Activated CD8-positive, alpha-beta memory T cell treated with anti-CD3 and anti-CD28 coated beads for 36 hours (primary cell): Measurements from ENCODE around the gene TIE1. TPM values are rescaled to one million over a fixed set of nuclear protein-coding genes. Genes with fewer than 3 reads are reported as not detected.
"Not testable (repeated sequence)": the region's sequence is repeated elsewhere in the genome, so short reads cannot be mapped to it uniquely, and the experiment has no call there.

Experiments
- CTCF ChIA-PET: fragments of 350-600 bp; sonication (Branson Sonifier 250); formaldehyde crosslinking; loops from one replicate; lab custom pipeline; 2021; ENCODE audit warnings: antibody characterized with exemption; lab: Charles Lee
- POLR2A ChIA-PET: fragments of 350-600 bp; sonication (Branson Sonifier 250); formaldehyde crosslinking; loops from one replicate; lab custom pipeline; 2021; ENCODE audit warnings: antibody characterized with exemption; lab: Charles Lee
- total RNA-seq, 2 experiments: library from RNA; stranded (reverse); gene quantifications; one replicate each; pipeline ENCODE4 v1.2.3, GENCODE V29; 2021

TIE1 gene
- total RNA-seq, 2 experiments from 2014 or later = 0.44 to 0.59 TPM

DNA sequence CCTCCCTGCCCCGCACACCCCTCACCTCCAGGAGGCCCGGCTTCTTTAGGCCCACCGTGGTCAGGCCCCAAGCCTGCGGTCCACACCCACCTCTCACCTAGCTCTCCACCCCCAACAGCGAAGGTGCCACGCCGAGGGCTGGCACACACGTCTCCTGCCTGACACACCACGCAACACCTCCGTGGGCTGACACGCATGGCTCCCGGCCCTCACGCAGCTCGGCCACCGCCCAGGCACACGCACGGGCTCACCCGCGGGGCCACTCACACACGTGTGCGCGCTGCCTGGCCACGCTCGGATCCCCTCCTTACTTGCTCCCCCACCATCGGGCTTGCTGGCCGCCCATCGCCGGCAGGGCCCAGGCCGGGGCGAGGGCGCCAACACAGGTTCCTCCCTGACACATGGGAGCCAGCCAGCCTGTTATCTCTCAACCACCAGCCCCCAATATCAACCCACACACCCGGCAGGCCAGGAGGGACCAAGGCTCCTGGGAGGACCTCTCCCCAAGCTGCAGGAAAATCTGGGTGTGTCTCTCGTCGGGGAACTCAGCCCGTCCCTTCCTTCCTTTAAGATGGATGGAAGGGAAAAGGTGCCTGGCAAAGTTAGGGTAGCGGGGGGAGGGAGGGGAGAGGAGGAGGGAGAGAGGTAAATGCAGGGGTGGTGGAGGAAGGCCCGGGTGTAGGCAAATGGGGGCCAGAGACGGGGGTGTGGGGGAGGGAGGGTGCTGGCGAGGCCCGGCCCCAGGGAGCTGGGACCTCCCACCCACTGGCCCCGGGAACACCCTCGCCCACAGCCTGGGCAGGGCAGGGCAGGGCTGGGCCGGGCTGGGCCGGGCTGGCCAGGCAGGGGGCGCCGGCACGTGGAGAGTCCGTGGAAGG lies 66.5 kb downstream of the TIE1 start:
- CTCF ChIA-PET = interaction anchor here (1.0 to 1.9 kb wide), 4 partner anchors 9 to 87 kb away, joined by 4 to 11 read pairs (median 5); partner anchors contain the start of genes CDC20, HYI, MED8 and SZT2
- POLR2A ChIA-PET = interaction anchor here (0.6 to 2.8 kb wide), 7 partner anchors 9 to 283 kb away, joined by 3 to 16 read pairs (median 6); partner anchors contain the start of genes CDC20, KDM4A, MED8 and SZT2

DNA sequence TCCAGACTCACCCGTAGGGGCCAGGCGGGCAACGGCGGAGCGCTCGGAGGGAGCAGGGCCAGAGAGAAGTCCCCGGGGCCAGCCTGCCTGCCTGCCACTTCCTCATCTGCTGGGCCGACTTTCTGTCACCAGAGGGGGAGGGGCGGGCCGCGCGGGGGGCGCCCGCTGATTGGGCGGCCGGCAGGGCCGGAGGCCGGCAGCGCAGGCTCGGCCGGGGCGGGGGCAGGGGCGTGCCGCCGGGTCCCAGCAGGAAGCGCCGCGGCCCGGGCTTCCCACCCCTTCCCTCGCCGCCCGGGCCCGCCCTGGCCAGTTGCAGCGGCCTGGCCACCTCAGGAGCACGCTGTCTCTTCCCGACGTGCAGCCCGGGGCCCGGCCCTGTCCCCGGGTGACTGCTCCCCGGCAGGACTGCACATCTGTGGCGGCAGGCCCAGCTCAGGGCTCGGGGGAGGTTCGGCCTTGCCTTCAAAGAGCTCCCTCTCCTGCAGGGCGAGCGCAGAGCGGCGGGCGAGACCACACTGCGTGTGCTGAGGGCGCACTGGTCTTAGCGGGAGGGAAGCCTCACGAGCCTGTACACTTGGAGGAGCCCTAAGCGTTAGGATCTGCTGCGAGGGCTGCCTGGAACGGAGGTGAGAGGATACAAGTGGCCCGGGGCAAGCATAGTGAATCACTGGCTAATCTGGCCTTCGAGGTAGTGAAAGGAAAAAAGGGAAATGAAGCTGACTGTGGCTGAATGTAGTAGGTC lies 67.3 kb downstream of the TIE1 start, which contains the start of gene ELOVL1:
ELOVL1 (minus strand) TSS at position 108 of the 742 bp plus-strand sequence. CDS start 2,402 bp downstream, outside the sequence.
- ChIA-PET POLR2A (interaction anchor here (0.6 to 2.8 kb wide), 9 partner anchors 9 to 282 kb away, joined by 3 to 16 read pairs (median 4); partner anchors contain the start of genes CDC20, KDM4A, MED8 and SZT2), CTCF (interaction anchor here (1.0 to 1.9 kb wide), 4 partner anchors 10 to 86 kb away, joined by 4 to 11 read pairs (median 5); partner anchors contain the start of genes CDC20, HYI, MED8 and SZT2)

DNA sequence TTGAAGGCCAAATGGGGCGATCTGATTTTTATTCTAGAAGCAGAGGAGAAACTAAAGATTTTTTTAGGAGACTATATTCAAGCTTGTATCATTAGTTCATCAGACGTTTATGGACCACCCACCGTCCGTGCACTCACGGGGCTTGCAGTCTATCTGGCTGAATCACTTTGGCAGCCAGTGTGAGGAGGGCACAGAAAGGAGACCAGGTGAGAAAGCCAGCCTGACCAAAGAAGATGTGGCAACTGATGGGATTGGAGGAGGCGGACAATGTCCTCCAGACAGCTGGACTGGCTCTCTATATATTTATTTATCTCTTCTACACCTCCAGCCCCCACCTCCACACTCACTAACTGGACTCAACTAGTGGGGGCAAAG lies 67.9 kb downstream of the TIE1 start:
- CTCF ChIA-PET = interaction anchor here (1.0 to 1.9 kb wide), 4 partner anchors 10 to 86 kb away, joined by 4 to 11 read pairs (median 5); partner anchors contain the start of genes CDC20, HYI, MED8 and SZT2
- POLR2A ChIA-PET = interaction anchor here (0.6 to 2.8 kb wide), 9 partner anchors 8 to 281 kb away, joined by 3 to 16 read pairs (median 4); partner anchors contain the start of genes CDC20, KDM4A, MED8 and SZT2

DNA sequence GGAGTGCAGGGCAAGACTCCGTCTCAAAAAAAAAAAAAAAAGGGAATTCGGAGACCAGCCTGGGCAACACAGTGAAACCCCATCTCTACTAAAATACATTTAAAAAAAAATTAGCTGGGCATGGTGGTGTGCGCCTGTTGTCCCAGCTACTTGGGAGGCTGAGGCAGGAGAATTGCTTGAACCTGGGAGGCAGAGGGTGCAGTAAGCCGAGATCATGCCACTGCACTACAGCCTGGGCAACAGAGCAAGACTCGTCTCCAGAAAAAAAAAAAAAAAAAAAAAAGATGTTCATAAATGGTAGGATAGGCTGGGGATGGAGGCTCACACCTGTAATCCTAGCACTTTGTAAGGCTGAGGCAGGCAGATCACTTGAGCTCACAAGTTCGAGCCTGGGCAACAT lies 69.0 kb downstream of the TIE1 start:
- POLR2A ChIA-PET = not testable (repeated sequence)
- CTCF ChIA-PET = interaction anchor here (0.7 kb wide), 2 partner anchors 29 to 213 kb away, joined by 3 to 6 read pairs; no protein-coding TSS in a partner anchor

DNA sequence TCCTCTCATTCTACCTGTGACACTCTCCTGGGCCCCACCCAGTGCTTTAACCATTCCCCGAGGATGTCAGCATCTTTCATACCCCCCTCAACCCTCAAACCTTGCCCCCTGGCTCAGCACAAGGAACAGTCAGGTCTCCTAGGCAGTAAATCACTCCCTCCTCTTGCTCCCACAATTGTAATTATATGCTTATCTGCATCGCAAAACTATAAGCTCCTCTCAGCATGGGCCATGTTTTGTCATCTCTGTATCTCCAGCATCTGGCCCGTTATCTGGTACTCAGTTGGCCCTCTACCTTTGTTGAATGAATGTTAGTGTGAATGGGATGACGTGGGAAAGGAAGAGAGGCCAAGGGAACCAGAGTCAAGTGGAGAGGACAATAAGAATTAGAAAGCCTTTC lies 69.8 kb downstream of the TIE1 start:
- POLR2A ChIA-PET = no interaction called here
- CTCF ChIA-PET = no interaction called here

DNA sequence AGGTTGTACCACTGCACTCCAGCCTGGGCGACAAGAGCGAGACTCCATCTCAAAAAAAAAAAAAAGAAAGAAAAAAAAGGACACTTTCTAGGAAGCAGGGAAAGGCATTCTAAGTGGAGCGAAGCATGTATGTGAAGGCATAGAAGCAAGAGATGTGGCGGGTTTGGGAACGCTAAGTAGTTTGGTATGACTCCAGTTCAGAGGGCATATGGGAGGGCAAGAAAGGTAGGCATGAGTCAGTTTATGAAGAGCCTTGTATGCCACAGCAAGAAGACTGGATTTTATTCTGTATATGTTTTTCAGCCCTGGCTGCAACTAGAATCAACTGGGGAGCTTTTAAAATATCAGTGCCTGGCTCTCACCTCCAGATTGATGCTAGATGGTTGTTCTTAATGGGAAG lies 71.4 kb downstream of the TIE1 start:
- POLR2A ChIA-PET = no interaction called here
- CTCF ChIA-PET = no interaction called here

Other genes starting within 250 kb of the TIE1 start
- 100 to 1,000 TPM; 165 TPM for gene EBNA1BP2, start 128.7 kb upstream of the TIE1 start, total RNA-seq
- under 1 TPM; 0.25 to 0.42 TPM for gene CFAP57, start 128.7 kb upstream of the TIE1 start, total RNA-seq
- gene TMEM125, start 31.0 kb upstream of the TIE1 start, total RNA-seq = not detected
- gene C1orf210, start 15.4 kb upstream of the TIE1 start, total RNA-seq = not detected
- not detected for gene MPL, start 36.8 kb downstream of the TIE1 start, total RNA-seq
- 100 to 1,000 TPM; 141 to 148 TPM for gene CDC20, start 58.0 kb downstream of the TIE1 start, total RNA-seq
- gene ELOVL1, start 67.0 kb downstream of the TIE1 start, total RNA-seq = 10 to 100 TPM; 81.2 to 84.7 TPM
- 10 to 100 TPM; 39.6 to 39.7 TPM for gene MED8, start 88.8 kb downstream of the TIE1 start, total RNA-seq
- 10 to 100 TPM; 34.4 to 36.7 TPM for gene SZT2, start 88.9 kb downstream of the TIE1 start, total RNA-seq
- 1 to 10 TPM; 4.8 to 5.0 TPM for gene HYI, start 152.9 kb downstream of the TIE1 start, total RNA-seq
- gene PTPRF, start 229.9 kb downstream of the TIE1 start, total RNA-seq = under 1 TPM; 0.67 to 0.86 TPM